HEK293 (cell line): Measurements from ENCODE around the gene PLIN4.

Experiments used
- EGR2 ChIP-seq: fragments of 450-650 bp; formaldehyde crosslinking; IDR thresholded peaks from 2 replicates; pipeline ENCODE4 v1.5.1; 2016; ENCODE audit warnings: low read depth, missing biosample characterization, missing genetic modification characterization
- GLIS1 ChIP-seq: fragments of 450-650 bp; formaldehyde crosslinking; IDR thresholded peaks from 2 replicates; pipeline ENCODE4 v1.5.1; 2016; ENCODE audit warnings: missing biosample characterization, missing genetic modification characterization
- KLF7 ChIP-seq: fragments of 450-650 bp; formaldehyde crosslinking; IDR thresholded peaks from 2 replicates; pipeline ENCODE4 v1.5.1; 2016; ENCODE audit warnings: missing biosample characterization, missing genetic modification characterization, borderline replicate concordance
- PRDM1 ChIP-seq: fragments of 450-650 bp; formaldehyde crosslinking; IDR thresholded peaks from 2 replicates; pipeline ENCODE4; 2016; ENCODE audit warnings: missing biosample characterization, missing genetic modification characterization
- ZBTB10 ChIP-seq: fragments of 450-650 bp; formaldehyde crosslinking; IDR thresholded peaks from 2 replicates; pipeline ENCODE4 v1.5.1; 2016; ENCODE audit warnings: missing biosample characterization, missing genetic modification characterization
- ZEB2 ChIP-seq: fragments of 450-650 bp; formaldehyde crosslinking; IDR thresholded peaks from 2 replicates; pipeline ENCODE4 v1.5.1; 2016; ENCODE audit warnings: missing biosample characterization, missing genetic modification characterization
- ZNF112 ChIP-seq: fragments of 450-650 bp; formaldehyde crosslinking; IDR thresholded peaks from 2 replicates; pipeline ENCODE4 v1.5.0; 2017; ENCODE audit warnings: missing biosample characterization, missing genetic modification characterization
- ZNF157 ChIP-seq: fragments of 450-650 bp; formaldehyde crosslinking; IDR thresholded peaks from 2 replicates; pipeline ENCODE4 v1.5.1; 2016; ENCODE audit warnings: missing biosample characterization, missing genetic modification characterization
- ZNF18 ChIP-seq: fragments of 450-650 bp; formaldehyde crosslinking; IDR thresholded peaks from 2 replicates; pipeline ENCODE4 v1.5.1; 2016; ENCODE audit warnings: missing biosample characterization, missing genetic modification characterization
- ZNF211 ChIP-seq: fragments of 450-650 bp; formaldehyde crosslinking; IDR thresholded peaks from 2 replicates; pipeline ENCODE4 v1.5.1; 2016; ENCODE audit warnings: low read depth, missing biosample characterization, missing genetic modification characterization
- ZNF391 ChIP-seq: fragments of 450-650 bp; formaldehyde crosslinking; IDR thresholded peaks from 2 replicates; pipeline ENCODE4 v1.5.1; 2016; ENCODE audit warnings: low read depth, missing biosample characterization, missing genetic modification characterization, borderline replicate concordance
- ZNF433 ChIP-seq: fragments of 450-650 bp; formaldehyde crosslinking; IDR thresholded peaks from 2 replicates; pipeline ENCODE4 v1.5.1; 2016; ENCODE audit warnings: missing biosample characterization, missing genetic modification characterization, low read depth
- ZNF514 ChIP-seq: fragments of 450-650 bp; formaldehyde crosslinking; IDR thresholded peaks from 2 replicates; pipeline ENCODE4 v1.5.1; 2016; ENCODE audit warnings: missing biosample characterization, missing genetic modification characterization
- ZNF600 ChIP-seq: fragments of 450-650 bp; formaldehyde crosslinking; IDR thresholded peaks from 2 replicates; pipeline ENCODE4 v1.5.1; 2016; ENCODE audit warnings: missing biosample characterization, missing genetic modification characterization
- ZNF707 ChIP-seq: fragments of 450-650 bp; formaldehyde crosslinking; IDR thresholded peaks from 2 replicates; pipeline ENCODE4 v1.5.1; 2016; ENCODE audit warnings: missing biosample characterization, missing genetic modification characterization
- ZNF792 ChIP-seq: fragments of 450-650 bp; formaldehyde crosslinking; IDR thresholded peaks from 2 replicates; pipeline ENCODE4 v1.5.1; 2016; ENCODE audit warnings: missing biosample characterization, missing genetic modification characterization
- TF ChIP-seq, protein P1 (sequence below): fragments of 450-650 bp; formaldehyde crosslinking; IDR thresholded peaks from 2 replicates; pipeline ENCODE4 v1.5.1; 2016; ENCODE audit warnings: missing biosample characterization, missing genetic modification characterization
- TF ChIP-seq, protein P2 (sequence below): fragments of 450-650 bp; formaldehyde crosslinking; IDR thresholded peaks from 2 replicates; pipeline ENCODE4 v1.5.1; 2016; ENCODE audit warnings: missing biosample characterization, missing genetic modification characterization
- TF ChIP-seq, protein P3 (sequence below): fragments of 450-650 bp; formaldehyde crosslinking; IDR thresholded peaks from 2 replicates; pipeline ENCODE4 v1.5.1; 2016; ENCODE audit warnings: missing biosample characterization, missing genetic modification characterization
- TF ChIP-seq, protein P4 (sequence below): sonication (generic); formaldehyde crosslinking; IDR thresholded peaks from 2 replicates; pipeline ENCODE4 v1.8.1; 2022; ENCODE audit warnings: mild to moderate bottlenecking, moderate library complexity, missing genetic modification reagents
- TF ChIP-seq, protein P5 (sequence below): fragments of 450-650 bp; formaldehyde crosslinking; IDR thresholded peaks from 2 replicates; pipeline ENCODE4 v1.5.1; 2016; ENCODE audit warnings: missing biosample characterization, missing genetic modification characterization

PLIN4 gene

GRCh38 chr19:4473763-4474513, 44.3 kb downstream of the PLIN4 start (continued):
- TF ChIP-seq, protein P1, sequence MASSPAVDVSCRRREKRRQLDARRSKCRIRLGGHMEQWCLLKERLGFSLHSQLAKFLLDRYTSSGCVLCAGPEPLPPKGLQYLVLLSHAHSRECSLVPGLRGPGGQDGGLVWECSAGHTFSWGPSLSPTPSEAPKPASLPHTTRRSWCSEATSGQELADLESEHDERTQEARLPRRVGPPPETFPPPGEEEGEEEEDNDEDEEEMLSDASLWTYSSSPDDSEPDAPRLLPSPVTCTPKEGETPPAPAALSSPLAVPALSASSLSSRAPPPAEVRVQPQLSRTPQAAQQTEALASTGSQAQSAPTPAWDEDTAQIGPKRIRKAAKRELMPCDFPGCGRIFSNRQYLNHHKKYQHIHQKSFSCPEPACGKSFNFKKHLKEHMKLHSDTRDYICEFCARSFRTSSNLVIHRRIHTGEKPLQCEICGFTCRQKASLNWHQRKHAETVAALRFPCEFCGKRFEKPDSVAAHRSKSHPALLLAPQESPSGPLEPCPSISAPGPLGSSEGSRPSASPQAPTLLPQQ (tag by site-specific recombination) = no peak
- TF ChIP-seq, protein P2, sequence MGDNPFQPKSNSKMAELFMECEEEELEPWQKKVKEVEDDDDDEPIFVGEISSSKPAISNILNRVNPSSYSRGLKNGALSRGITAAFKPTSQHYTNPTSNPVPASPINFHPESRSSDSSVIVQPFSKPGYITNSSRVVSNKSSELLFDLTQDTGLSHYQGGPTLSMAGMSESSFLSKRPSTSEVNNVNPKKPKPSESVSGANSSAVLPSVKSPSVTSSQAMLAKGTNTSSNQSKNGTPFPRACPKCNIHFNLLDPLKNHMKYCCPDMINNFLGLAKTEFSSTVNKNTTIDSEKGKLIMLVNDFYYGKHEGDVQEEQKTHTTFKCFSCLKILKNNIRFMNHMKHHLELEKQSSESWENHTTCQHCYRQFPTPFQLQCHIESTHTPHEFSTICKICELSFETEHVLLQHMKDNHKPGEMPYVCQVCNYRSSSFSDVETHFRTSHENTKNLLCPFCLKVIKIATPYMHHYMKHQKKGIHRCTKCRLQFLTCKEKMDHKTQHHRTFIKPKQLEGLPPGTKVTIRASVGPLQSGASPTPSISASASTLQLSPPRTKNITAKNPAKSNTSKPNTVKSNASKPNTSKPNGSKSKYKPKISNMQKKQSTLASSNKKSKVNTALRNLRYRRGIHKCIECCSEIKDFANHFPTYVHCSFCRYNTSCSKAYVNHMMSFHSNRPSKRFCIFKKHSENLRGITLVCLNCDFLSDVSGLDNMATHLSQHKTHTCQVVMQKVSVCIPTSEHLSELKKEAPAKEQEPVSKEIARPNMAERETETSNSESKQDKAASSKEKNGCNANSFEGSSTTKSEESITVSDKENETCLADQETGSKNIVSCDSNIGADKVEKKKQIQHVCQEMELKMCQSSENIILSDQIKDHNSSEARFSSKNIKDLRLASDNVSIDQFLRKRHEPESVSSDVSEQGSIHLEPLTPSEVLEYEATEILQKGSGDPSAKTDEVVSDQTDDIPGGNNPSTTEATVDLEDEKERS (tag by site-specific recombination) = no peak
- no peak for TF ChIP-seq ZNF707
- TF ChIP-seq ZNF18 (tag by site-specific recombination) = no peak
- TF ChIP-seq ZNF514 = no peak
- no peak for TF ChIP-seq PRDM1 (tag by site-specific recombination)
- TF ChIP-seq ZEB2 (tag by site-specific recombination) = 0 out of 2 replicates have a peak, but pooled peaks have one; percentile 16
- no peak for TF ChIP-seq ZNF792 (tag by site-specific recombination)
- TF ChIP-seq ZBTB10 (tag by site-specific recombination) = 0 out of 2 replicates have a peak, but pooled peaks have one; percentile 24
- TF ChIP-seq, protein P3, sequence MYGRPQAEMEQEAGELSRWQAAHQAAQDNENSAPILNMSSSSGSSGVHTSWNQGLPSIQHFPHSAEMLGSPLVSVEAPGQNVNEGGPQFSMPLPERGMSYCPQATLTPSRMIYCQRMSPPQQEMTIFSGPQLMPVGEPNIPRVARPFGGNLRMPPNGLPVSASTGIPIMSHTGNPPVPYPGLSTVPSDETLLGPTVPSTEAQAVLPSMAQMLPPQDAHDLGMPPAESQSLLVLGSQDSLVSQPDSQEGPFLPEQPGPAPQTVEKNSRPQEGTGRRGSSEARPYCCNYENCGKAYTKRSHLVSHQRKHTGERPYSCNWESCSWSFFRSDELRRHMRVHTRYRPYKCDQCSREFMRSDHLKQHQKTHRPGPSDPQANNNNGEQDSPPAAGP (tag by site-specific recombination) = 0 out of 2 replicates have a peak, but pooled peaks have one; percentile 24
- TF ChIP-seq ZNF433 (tag by site-specific recombination) = no peak
- TF ChIP-seq GLIS1 (tag by site-specific recombination) = peak; percentile 56
- TF ChIP-seq, protein P4, sequence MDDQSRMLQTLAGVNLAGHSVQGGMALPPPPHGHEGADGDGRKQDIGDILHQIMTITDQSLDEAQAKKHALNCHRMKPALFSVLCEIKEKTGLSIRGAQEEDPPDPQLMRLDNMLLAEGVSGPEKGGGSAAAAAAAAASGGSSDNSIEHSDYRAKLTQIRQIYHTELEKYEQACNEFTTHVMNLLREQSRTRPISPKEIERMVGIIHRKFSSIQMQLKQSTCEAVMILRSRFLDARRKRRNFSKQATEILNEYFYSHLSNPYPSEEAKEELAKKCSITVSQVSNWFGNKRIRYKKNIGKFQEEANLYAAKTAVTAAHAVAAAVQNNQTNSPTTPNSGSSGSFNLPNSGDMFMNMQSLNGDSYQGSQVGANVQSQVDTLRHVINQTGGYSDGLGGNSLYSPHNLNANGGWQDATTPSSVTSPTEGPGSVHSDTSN (CRISPR knock-in tag) = no peak
- TF ChIP-seq ZNF391 (tag by site-specific recombination) = no peak
- no peak for TF ChIP-seq KLF7 (tag by site-specific recombination)
- no peak for TF ChIP-seq ZNF211 (tag by site-specific recombination)
- peak; percentile 74; the same call in 1 of the 2 replicates for TF ChIP-seq ZNF600 (tag by site-specific recombination)
- no peak for TF ChIP-seq ZNF112 (tag by site-specific recombination)
- TF ChIP-seq, protein P5, sequence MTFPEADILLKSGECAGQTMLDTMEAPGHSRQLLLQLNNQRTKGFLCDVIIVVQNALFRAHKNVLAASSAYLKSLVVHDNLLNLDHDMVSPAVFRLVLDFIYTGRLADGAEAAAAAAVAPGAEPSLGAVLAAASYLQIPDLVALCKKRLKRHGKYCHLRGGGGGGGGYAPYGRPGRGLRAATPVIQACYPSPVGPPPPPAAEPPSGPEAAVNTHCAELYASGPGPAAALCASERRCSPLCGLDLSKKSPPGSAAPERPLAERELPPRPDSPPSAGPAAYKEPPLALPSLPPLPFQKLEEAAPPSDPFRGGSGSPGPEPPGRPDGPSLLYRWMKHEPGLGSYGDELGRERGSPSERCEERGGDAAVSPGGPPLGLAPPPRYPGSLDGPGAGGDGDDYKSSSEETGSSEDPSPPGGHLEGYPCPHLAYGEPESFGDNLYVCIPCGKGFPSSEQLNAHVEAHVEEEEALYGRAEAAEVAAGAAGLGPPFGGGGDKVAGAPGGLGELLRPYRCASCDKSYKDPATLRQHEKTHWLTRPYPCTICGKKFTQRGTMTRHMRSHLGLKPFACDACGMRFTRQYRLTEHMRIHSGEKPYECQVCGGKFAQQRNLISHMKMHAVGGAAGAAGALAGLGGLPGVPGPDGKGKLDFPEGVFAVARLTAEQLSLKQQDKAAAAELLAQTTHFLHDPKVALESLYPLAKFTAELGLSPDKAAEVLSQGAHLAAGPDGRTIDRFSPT (tag by site-specific recombination) = peak; percentile 72
- TF ChIP-seq ZNF157 = no peak
- TF ChIP-seq EGR2 (tag by site-specific recombination) = 0 out of 2 replicates have a peak, but pooled peaks have one; percentile 23
